ENCODE data around the gene CNGA3.
A peak's percentile ranks its signal among the peaks of the same experiment; 100 is the strongest.

The CNGA3 gene

GRCh38 chr2:98327776-98328175, 18.5 kb upstream of the CNGA3 start:
- no peak for DNase-seq (ENCODE audit: low spot score)

- no peak for DNase-seq (ENCODE audit: low spot score)
Measured at GRCh38 chr2:98329549-98329948, 16.7 kb upstream of the CNGA3 start.

DNA sequence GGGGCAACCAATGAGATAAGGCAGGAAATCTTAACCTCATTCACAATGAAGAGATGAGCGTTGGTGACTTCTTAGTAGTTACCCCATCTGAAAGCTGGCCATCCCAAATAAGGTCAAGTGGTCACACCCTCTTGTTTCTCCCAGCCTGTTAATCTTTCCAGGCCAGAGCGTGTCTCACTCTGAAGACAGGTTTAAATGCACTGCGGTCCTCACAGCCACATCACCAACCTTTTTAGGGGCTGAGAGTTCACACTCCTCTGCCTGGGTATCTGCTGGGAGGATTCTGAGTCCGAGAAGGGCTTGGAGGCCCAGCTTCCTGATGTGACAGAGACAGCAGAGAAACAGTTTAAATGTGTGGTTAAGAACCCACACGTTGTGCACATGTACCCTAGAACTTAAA, 13.3 kb upstream of the CNGA3 start:
- DNase-seq (ENCODE audit: low spot score) = no peak

GRCh38 chr2:98333922-98334321, 12.3 kb upstream of the CNGA3 start:
- DNase-seq (ENCODE audit: low spot score) = no peak

- DNase-seq (ENCODE audit: low spot score) = peak; percentile 24
Measured at GRCh38 chr2:98334439-98335078, 11.7 kb upstream of the CNGA3 start.

GRCh38 chr2:98335271-98335670, 11.0 kb upstream of the CNGA3 start:
- DNase-seq (ENCODE audit: low spot score) = no peak

GRCh38 chr2:98341241-98341640, 5.0 kb upstream of the CNGA3 start:
- DNase-seq (ENCODE audit: low spot score) = no peak

DNA sequence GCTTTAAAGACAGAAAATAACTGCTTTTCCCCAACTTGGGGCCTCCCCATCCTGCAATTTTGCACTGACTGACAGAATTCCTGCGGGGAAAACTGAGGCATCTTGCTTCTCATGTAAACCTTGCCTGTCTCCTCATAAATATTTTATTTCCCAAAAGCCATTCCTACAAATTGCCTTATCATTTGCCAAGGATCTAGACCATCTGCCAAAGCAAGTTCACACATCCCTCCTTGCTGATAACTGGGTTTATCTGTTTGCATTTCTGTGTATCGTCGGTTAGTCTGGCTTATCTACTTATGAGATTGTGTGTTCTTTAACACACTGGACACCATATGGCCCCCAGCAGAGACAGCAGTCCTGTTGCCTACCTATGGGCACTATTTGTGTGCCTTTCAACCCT, 3.0 kb upstream of the CNGA3 start:
- no peak for DNase-seq (ENCODE audit: low spot score)

- DNase-seq (ENCODE audit: low spot score) = no peak
Measured at GRCh38 chr2:98347298-98348065, 1.2 kb downstream of the CNGA3 start.

- peak; percentile 47 for DNase-seq (ENCODE audit: low spot score)
Measured at GRCh38 chr2:98348066-98348561, 1.9 kb downstream of the CNGA3 start.

DNA sequence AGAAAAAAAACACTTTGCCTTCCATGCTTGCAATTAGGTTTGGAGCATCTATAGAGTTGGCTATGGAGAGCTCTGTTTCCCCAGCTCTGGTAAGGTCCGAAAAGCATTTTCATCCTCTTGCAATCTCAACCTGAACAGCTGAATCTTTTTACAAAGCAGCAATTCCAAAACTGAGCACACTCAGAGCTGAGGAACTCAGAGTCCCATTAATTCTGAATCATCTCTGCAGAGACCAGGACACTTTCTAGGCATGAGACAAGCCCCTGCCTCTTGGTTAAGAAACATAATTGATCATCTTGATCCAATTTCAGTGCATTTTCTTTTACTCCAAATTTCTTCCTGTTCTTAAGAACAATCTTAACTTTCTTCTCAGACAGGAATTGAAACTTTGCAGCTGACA, 4.2 kb downstream of the CNGA3 start:
- DNase-seq (ENCODE audit: low spot score) = no peak

- no peak for DNase-seq (ENCODE audit: low spot score)
Measured at GRCh38 chr2:98355881-98356280, 9.6 kb downstream of the CNGA3 start.

DNA sequence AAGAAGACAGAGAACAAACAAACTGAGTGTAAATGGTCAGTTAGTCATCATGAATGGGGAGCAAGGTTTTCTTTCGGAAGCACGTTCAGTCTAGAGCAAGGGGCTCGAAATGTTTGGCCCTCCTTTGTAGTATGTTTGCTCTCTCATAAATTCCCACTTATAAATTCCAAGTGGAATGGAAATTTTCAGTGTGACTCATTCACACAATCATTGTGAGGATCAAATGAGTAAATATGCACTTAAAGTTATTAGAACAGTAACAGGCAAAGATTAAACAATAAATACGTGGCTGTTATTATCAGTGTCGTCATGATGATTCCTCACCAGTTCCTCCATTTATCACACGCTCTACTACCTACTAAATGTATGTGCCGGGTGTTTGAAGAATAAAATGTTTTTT, 10.5 kb downstream of the CNGA3 start:
- DNase-seq (ENCODE audit: low spot score) = no peak

GRCh38 chr2:98357849-98358248, 11.6 kb downstream of the CNGA3 start:
- DNase-seq (ENCODE audit: low spot score) = no peak

GRCh38 chr2:98359986-98360385, 13.7 kb downstream of the CNGA3 start:
- no peak for DNase-seq (ENCODE audit: low spot score)

- no peak for DNase-seq (ENCODE audit: low spot score)
Measured at GRCh38 chr2:98367721-98368120, 21.5 kb downstream of the CNGA3 start.

- no peak for DNase-seq (ENCODE audit: low spot score)
Measured at GRCh38 chr2:98369710-98370239, 23.5 kb downstream of the CNGA3 start.

- no peak for DNase-seq (ENCODE audit: low spot score)
Measured at GRCh38 chr2:98372121-98372520, 25.9 kb downstream of the CNGA3 start.

GRCh38 chr2:98372579-98372978, 26.3 kb downstream of the CNGA3 start:
- DNase-seq (ENCODE audit: low spot score) = no peak

GRCh38 chr2:98374286-98374685, 28.0 kb downstream of the CNGA3 start:
- no peak for DNase-seq (ENCODE audit: low spot score)

GRCh38 chr2:98374958-98375570, 28.8 kb downstream of the CNGA3 start:
- DNase-seq (ENCODE audit: low spot score) = peak; percentile 20

DNA sequence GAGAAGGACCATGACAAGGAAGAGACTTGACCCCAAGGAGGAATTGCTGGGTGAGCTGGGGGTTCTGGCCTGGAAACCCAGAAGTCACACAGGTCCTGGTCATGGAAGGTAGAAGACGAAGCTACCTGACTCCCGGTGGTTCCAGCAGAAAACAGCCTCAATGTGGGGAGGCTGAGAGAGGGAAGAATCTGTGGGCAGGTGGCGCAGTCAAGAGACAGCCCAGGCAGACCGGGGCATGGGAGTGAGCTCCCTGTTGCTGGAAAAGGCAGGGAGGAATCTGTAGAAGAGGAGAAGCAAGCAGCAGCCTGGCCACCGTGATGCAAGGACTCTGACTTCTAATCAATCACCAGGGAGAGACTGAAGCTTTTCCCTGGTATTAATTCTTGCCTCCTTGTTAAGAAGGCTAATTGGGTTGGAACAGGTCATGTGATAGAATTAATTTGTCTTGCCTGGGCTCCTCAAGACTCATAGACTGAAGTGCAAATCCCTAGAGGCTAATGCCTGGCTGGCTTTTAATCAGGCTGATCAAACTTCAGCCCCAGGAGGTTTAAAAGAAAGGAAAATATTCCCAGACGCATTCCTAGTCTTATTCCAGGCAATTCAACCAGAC, 30.1 kb downstream of the CNGA3 start:
- DNase-seq (ENCODE audit: low spot score) = no peak
